Kidney epithelial cell (primary cell): ENCODE results near the gene LARP1. TPM values are rescaled to one million over a fixed set of nuclear protein-coding genes. Genes with fewer than 3 reads are reported as not detected.
"Not testable (repeated sequence)": the region's sequence is repeated elsewhere in the genome, so short reads cannot be mapped to it uniquely, and the experiment has no call there.

Experiments used
- DNase-seq: peaks from one replicate; pipeline ENCODE4 v3.0.0-alpha.2; 2010; ENCODE audit warnings: low read depth
- H3K27me3 ChIP-seq: 2 replicates; pipeline ENCODE4 v1.6.0; 2011; ENCODE audit warnings: low read length; ENCODE audit not compliant: control insufficient read depth, insufficient read depth
- H3K36me3 ChIP-seq: 2 replicates; pipeline ENCODE4 v1.5.1; 2011; ENCODE audit warnings: low read length; ENCODE audit not compliant: control insufficient read depth, insufficient read depth
- H3K4me3 ChIP-seq: 2 replicates; pipeline ENCODE4 v1.5.1; 2011; ENCODE audit warnings: low read depth, mild to moderate bottlenecking, control low read depth, low read length
- CTCF ChIP-seq: IDR thresholded peaks from 2 replicates; pipeline ENCODE4 v1.5.1; 2011; ENCODE audit warnings: mild to moderate bottlenecking, moderate library complexity, low read length, control low read depth, inconsistent platforms; ENCODE audit not compliant: insufficient read depth, poor library complexity, severe bottlenecking
- total RNA-seq: library from RNA; depleted of rRNA; stranded (reverse); fragments of >200 nt; gene quantifications from 2 replicates; pipeline ENCODE4 v1.2.3, GENCODE V29; 2015

Gene LARP1
- total RNA-seq, 1 donor from 2014 or later = 142 TPM

- no peak for TF ChIP-seq CTCF
- Histone ChIP-seq H3K36me3 (no peaks in the 10 kb centered on the region), H3K27me3 (no peaks in the 10 kb centered on the region), H3K4me3 (peak overlapping the region; percentile 77)
- DNase-seq = no peak
These were observed 2.7 kb downstream of the LARP1 start for GRCh38 chr5:154757814-154758406.

- Histone ChIP-seq H3K4me3 (no peak overlapping the region), H3K36me3 (no peaks in the 10 kb centered on the region), H3K27me3 (no peaks in the 10 kb centered on the region)
- TF ChIP-seq CTCF = no peak
- DNase-seq = no peak
These were observed 3.3 kb downstream of the LARP1 start for GRCh38 chr5:154758493-154758892.

GRCh38 chr5:154758977-154759376 is 3.8 kb downstream of the LARP1 start:
- no peak for TF ChIP-seq CTCF
- no peaks in the 10 kb centered on the region for H3K27me3 ChIP-seq
- no peak for DNase-seq
- H3K36me3 ChIP-seq = no peaks in the 10 kb centered on the region
- H3K4me3 ChIP-seq = no peak overlapping the region

GRCh38 chr5:154759868-154760267 is 4.7 kb downstream of the LARP1 start:
- H3K36me3 ChIP-seq, H3K27me3 ChIP-seq, H3K4me3 ChIP-seq, DNase-seq: not testable (repeated sequence)

- no peaks in the 10 kb centered on the region for H3K27me3 ChIP-seq
- no peak for DNase-seq
- no peaks in the 10 kb centered on the region for H3K36me3 ChIP-seq
- no peak for TF ChIP-seq CTCF
- no peak overlapping the region for H3K4me3 ChIP-seq
These were observed 6.0 kb downstream of the LARP1 start for GRCh38 chr5:154761046-154761736.

GRCh38 chr5:154762261-154762660 is 7.1 kb downstream of the LARP1 start:
- TF ChIP-seq CTCF = no peak

More at GRCh38 chr5:154762261-154762660, 7.1 kb downstream of the LARP1 start:
- Histone ChIP-seq H3K36me3 (no peaks in the 10 kb centered on the region), H3K27me3 (no peaks in the 10 kb centered on the region), H3K4me3 (no peak overlapping the region)
- DNase-seq = no peak
